SK-N-SH treated with all-trans-retinoic acid at 6 μM for 48 hours (cell line): ENCODE results near the gene SLC12A9.
A peak's percentile ranks its signal among the peaks of the same experiment; 100 is the strongest.

Experiments used
- ATAC-seq: fragments of 200-7000 bp; cut with Tn5 transposase; 3 replicates; pipeline ENCODE4 v1.9.1; 2020; ENCODE audit warnings: mild to moderate bottlenecking, moderate library complexity
- ARNTL ChIP-seq: fragments of 450-650 bp; formaldehyde crosslinking; IDR thresholded peaks from 2 replicates; pipeline ENCODE4 v1.5.0; 2020; ENCODE audit warnings: low read depth, mild to moderate bottlenecking, moderate library complexity, borderline replicate concordance
- ESRRG ChIP-seq: fragments of 250-450 bp; sonication (Bioruptor Pico); IDR thresholded peaks from 2 replicates; pipeline ENCODE4 v1.6.1; 2021; ENCODE audit warnings: mild to moderate bottlenecking
- GLIS3 ChIP-seq: fragments of 250-450 bp; sonication (Bioruptor Pico); IDR thresholded peaks from 2 replicates; pipeline ENCODE4 v1.5.0; 2020; ENCODE audit warnings: mild to moderate bottlenecking, moderate library complexity
- ISL1 ChIP-seq: fragments of 250-450 bp; sonication (Bioruptor Pico); IDR thresholded peaks from 2 replicates; pipeline ENCODE4 v2.1.2; 2022; ENCODE audit warnings: mild to moderate bottlenecking, moderate library complexity
- OSR1 ChIP-seq: fragments of 250-450 bp; sonication (Bioruptor Pico); IDR thresholded peaks from 2 replicates; pipeline ENCODE4 v1.8.0; 2022; ENCODE audit warnings: moderate library complexity, mild to moderate bottlenecking, inconsistent platforms
- PPARA ChIP-seq: fragments of 250-450 bp; sonication (Bioruptor Pico); IDR thresholded peaks from 2 replicates; pipeline ENCODE4 v1.5.0; 2020; ENCODE audit warnings: mild to moderate bottlenecking, borderline replicate concordance
- RARB ChIP-seq: fragments of 250-450 bp; sonication (Bioruptor Pico); IDR thresholded peaks from 2 replicates; pipeline ENCODE4 v1.8.0; 2021; ENCODE audit warnings: mild to moderate bottlenecking, moderate library complexity
- SNAI2 ChIP-seq: fragments of 250-450 bp; sonication (Bioruptor Pico); IDR thresholded peaks from 2 replicates; pipeline ENCODE4 v1.5.0; 2020; ENCODE audit warnings: mild to moderate bottlenecking, moderate library complexity
- TCF4 ChIP-seq: fragments of 250-450 bp; sonication (Bioruptor Pico); IDR thresholded peaks from 2 replicates; pipeline ENCODE4 v1.8.0; 2021; ENCODE audit warnings: mild to moderate bottlenecking, moderate library complexity, borderline replicate concordance
- TOX ChIP-seq: fragments of 250-450 bp; sonication (Bioruptor Pico); IDR thresholded peaks from 2 replicates; pipeline ENCODE4 v1.8.0; 2021; ENCODE audit warnings: mild to moderate bottlenecking, moderate library complexity, borderline replicate concordance
- ZC3H10 ChIP-seq: fragments of 250-450 bp; sonication (Bioruptor Pico); IDR thresholded peaks from 2 replicates; pipeline ENCODE4 v1.5.1; 2021; ENCODE audit warnings: mild to moderate bottlenecking, moderate library complexity
- ZFP3 ChIP-seq: fragments of 250-450 bp; sonication (Bioruptor Pico); IDR thresholded peaks from 2 replicates; pipeline ENCODE4 v1.5.0; 2020; ENCODE audit warnings: mild to moderate bottlenecking, moderate library complexity
- ZFP30 ChIP-seq: fragments of 450-650 bp; formaldehyde crosslinking; IDR thresholded peaks from 2 replicates; pipeline ENCODE4 v1.5.0; 2022; ENCODE audit warnings: mild to moderate bottlenecking, moderate library complexity
- ZNF565 ChIP-seq: fragments of 450-650 bp; formaldehyde crosslinking; conservative IDR thresholded peaks from 2 replicates; pipeline ENCODE4 v1.5.0; 2020; ENCODE audit warnings: low read depth, mild to moderate bottlenecking, moderate library complexity
- ZNF70 ChIP-seq: fragments of 450-650 bp; formaldehyde crosslinking; IDR thresholded peaks from 2 replicates; pipeline ENCODE4 v1.5.0; 2020; ENCODE audit warnings: mild to moderate bottlenecking, moderate library complexity
- TF ChIP-seq, protein P1 (sequence below): fragments of 250-450 bp; sonication (Bioruptor Pico); IDR thresholded peaks from 2 replicates; pipeline ENCODE4 v1.5.0; 2020; ENCODE audit warnings: mild to moderate bottlenecking, moderate library complexity
- TF ChIP-seq, protein P2 (sequence below): fragments of 250-450 bp; sonication (Bioruptor Pico); IDR thresholded peaks from 2 replicates; pipeline ENCODE4 v1.5.1; 2020; ENCODE audit warnings: low read depth, mild to moderate bottlenecking, moderate library complexity
- TF ChIP-seq, protein P3 (sequence below): fragments of 250-450 bp; sonication (Bioruptor Pico); IDR thresholded peaks from 2 replicates; pipeline ENCODE4 v1.8.0; 2020; ENCODE audit warnings: mild to moderate bottlenecking, moderate library complexity, borderline replicate concordance
- TF ChIP-seq, protein P4 (sequence below): fragments of 250-450 bp; sonication (Bioruptor Pico); IDR thresholded peaks from 2 replicates; pipeline ENCODE4 v1.5.1; 2021; ENCODE audit warnings: mild to moderate bottlenecking, moderate library complexity

SLC12A9 gene

DNA sequence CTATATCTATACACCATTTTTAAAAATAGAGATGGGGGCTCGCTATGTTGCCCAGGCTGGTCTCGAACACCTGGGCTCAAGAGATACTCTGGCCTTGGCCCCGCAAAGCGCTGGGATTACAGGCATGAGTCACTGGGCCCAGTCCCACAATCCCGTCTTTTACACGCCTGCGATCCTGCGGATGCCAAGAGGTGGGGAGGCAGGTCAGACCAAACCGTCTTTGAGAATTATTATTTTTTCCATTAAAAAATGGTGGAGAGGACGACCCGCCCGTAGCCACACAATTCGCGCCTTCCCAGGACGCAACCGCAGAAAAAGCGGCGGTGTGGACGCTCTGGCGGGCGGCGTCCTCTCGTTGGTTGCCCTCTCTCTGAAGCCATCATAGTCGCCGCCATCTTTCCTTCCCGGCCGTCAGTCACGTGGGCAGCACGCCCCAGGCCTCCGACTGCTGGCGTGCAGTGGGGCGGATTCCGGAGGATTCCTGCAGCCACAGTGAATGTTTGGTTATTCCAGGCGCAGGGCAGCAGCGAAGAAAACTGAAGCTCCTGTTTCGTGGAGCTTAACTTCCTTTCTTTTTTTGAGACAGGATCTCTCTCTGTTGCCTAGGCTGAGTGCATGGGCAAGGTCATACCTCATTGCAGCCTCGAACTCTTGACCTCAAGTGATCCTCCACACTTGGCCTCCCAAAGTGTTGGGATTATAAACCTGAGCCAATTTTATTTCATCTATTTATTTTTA lies 15.2 kb upstream of the SLC12A9 start:
- no peak for TF ChIP-seq PPARA (CRISPR knock-in tag)
- no peak for TF ChIP-seq ISL1 (CRISPR knock-in tag)
- TF ChIP-seq ZNF565: no peak
- no peak for TF ChIP-seq TOX
- TF ChIP-seq ZFP3 (CRISPR knock-in tag): no peak
- TF ChIP-seq ZC3H10 (CRISPR knock-in tag): no peak
- no peak for TF ChIP-seq GLIS3 (CRISPR knock-in tag)
- TF ChIP-seq, protein P1, sequence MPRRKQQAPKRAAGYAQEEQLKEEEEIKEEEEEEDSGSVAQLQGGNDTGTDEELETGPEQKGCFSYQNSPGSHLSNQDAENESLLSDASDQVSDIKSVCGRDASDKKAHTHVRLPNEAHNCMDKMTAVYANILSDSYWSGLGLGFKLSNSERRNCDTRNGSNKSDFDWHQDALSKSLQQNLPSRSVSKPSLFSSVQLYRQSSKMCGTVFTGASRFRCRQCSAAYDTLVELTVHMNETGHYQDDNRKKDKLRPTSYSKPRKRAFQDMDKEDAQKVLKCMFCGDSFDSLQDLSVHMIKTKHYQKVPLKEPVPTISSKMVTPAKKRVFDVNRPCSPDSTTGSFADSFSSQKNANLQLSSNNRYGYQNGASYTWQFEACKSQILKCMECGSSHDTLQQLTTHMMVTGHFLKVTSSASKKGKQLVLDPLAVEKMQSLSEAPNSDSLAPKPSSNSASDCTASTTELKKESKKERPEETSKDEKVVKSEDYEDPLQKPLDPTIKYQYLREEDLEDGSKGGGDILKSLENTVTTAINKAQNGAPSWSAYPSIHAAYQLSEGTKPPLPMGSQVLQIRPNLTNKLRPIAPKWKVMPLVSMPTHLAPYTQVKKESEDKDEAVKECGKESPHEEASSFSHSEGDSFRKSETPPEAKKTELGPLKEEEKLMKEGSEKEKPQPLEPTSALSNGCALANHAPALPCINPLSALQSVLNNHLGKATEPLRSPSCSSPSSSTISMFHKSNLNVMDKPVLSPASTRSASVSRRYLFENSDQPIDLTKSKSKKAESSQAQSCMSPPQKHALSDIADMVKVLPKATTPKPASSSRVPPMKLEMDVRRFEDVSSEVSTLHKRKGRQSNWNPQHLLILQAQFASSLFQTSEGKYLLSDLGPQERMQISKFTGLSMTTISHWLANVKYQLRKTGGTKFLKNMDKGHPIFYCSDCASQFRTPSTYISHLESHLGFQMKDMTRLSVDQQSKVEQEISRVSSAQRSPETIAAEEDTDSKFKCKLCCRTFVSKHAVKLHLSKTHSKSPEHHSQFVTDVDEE (CRISPR knock-in tag): no peak
- TF ChIP-seq ESRRG (CRISPR knock-in tag): no peak
- ATAC-seq: peak; percentile 96

DNA sequence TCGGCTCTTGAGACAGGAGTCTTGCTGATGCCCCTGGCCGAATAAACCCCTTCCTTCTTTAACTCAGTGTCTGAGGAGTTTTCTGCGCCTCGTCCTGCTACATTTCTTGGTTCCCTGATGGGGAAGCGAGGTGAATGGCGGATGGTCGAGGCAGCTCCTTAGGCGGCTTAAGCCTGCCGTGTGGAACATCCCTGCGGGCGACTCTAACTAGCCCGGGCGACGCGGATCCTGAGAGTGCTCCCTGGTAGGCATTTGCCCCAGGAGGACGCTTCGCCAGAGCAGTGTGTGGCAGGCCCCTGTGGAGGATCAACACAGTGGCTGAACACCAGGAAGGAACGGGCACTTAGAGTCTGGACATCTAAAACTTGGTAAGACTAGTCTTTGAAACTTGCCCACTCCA lies 13.2 kb upstream of the SLC12A9 start:
- no peak for ATAC-seq

DNA sequence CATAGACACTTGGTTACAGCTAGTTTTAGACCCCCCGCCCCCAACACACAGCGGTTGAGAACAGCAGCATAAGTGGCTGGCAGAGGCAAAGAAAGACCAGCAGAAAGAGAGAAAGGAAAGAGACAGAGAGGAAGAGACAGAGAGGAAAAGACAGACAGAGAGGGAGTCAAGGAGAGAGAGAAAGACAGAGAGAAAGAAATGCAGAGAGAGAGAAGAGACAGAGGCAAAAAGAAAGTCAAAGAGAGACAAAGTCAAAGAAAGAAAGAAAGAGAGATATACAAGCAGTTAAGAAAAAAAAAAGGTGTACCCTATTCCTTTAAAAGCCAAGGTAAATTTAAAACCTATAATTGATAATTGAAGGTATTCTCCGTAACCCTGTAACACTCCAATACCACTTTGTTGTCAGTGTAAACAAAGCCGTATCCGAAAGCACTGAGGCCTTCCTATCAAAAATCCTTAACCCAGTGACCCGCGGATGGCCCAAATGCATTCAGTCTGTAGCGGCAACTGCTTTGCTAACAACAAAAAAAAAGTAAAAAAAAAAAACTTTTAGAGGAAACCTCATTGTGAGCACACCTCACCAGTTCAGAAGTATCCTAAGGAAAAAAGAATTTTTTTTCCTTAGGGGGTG lies 11.9 kb upstream of the SLC12A9 start:
- TF ChIP-seq ZNF565: no peak
- TF ChIP-seq, protein P2, sequence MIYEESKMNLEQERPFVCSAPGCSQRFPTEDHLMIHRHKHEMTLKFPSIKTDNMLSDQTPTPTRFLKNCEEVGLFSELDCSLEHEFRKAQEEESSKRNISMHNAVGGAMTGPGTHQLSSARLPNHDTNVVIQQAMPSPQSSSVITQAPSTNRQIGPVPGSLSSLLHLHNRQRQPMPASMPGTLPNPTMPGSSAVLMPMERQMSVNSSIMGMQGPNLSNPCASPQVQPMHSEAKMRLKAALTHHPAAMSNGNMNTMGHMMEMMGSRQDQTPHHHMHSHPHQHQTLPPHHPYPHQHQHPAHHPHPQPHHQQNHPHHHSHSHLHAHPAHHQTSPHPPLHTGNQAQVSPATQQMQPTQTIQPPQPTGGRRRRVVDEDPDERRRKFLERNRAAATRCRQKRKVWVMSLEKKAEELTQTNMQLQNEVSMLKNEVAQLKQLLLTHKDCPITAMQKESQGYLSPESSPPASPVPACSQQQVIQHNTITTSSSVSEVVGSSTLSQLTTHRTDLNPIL (CRISPR knock-in tag): no peak
- TF ChIP-seq SNAI2: no peak
- TF ChIP-seq, protein P3, sequence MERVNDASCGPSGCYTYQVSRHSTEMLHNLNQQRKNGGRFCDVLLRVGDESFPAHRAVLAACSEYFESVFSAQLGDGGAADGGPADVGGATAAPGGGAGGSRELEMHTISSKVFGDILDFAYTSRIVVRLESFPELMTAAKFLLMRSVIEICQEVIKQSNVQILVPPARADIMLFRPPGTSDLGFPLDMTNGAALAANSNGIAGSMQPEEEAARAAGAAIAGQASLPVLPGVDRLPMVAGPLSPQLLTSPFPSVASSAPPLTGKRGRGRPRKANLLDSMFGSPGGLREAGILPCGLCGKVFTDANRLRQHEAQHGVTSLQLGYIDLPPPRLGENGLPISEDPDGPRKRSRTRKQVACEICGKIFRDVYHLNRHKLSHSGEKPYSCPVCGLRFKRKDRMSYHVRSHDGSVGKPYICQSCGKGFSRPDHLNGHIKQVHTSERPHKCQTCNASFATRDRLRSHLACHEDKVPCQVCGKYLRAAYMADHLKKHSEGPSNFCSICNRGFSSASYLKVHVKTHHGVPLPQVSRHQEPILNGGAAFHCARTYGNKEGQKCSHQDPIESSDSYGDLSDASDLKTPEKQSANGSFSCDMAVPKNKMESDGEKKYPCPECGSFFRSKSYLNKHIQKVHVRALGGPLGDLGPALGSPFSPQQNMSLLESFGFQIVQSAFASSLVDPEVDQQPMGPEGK: no peak
- no peak for TF ChIP-seq ESRRG (CRISPR knock-in tag)
- TF ChIP-seq ZFP30: no peak
- no peak for TF ChIP-seq ARNTL (CRISPR knock-in tag)
- TF ChIP-seq GLIS3 (CRISPR knock-in tag): no peak
- ATAC-seq: no peak

More for the DNA sequence above, 13.2 kb upstream of the SLC12A9 start:
- TF ChIP-seq ZNF565: no peak
- TF ChIP-seq GLIS3 (CRISPR knock-in tag): no peak
- TF ChIP-seq, protein P3: no peak
- no peak for TF ChIP-seq ESRRG (CRISPR knock-in tag)
- no peak for TF ChIP-seq TCF4 (CRISPR knock-in tag)
- no peak for TF ChIP-seq SNAI2
- no peak for TF ChIP-seq ZC3H10 (CRISPR knock-in tag)
- no peak for TF ChIP-seq ZNF70 (CRISPR knock-in tag)
- no peak for TF ChIP-seq OSR1 (CRISPR knock-in tag)
- TF ChIP-seq, protein P4, sequence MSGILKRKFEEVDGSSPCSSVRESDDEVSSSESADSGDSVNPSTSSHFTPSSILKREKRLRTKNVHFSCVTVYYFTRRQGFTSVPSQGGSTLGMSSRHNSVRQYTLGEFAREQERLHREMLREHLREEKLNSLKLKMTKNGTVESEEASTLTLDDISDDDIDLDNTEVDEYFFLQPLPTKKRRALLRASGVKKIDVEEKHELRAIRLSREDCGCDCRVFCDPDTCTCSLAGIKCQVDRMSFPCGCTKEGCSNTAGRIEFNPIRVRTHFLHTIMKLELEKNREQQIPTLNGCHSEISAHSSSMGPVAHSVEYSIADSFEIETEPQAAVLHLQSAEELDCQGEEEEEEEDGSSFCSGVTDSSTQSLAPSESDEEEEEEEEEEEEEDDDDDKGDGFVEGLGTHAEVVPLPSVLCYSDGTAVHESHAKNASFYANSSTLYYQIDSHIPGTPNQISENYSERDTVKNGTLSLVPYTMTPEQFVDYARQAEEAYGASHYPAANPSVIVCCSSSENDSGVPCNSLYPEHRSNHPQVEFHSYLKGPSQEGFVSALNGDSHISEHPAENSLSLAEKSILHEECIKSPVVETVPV (CRISPR knock-in tag): no peak
- TF ChIP-seq, protein P2 (CRISPR knock-in tag): no peak
- no peak for TF ChIP-seq RARB
- TF ChIP-seq ZFP3 (CRISPR knock-in tag): no peak
- TF ChIP-seq ZFP30: no peak
- TF ChIP-seq ARNTL (CRISPR knock-in tag): no peak
